ENCODE data around the gene ASIP. TPM values are rescaled to one million over a fixed set of nuclear protein-coding genes. Genes with fewer than 3 reads are reported as not detected.
"Not testable (repeated sequence)": the region's sequence is repeated elsewhere in the genome, so short reads cannot be mapped to it uniquely, and the experiment has no call there.

Gene ASIP
- total RNA-seq, 1 donor from 2014 or later = not detected

DNA sequence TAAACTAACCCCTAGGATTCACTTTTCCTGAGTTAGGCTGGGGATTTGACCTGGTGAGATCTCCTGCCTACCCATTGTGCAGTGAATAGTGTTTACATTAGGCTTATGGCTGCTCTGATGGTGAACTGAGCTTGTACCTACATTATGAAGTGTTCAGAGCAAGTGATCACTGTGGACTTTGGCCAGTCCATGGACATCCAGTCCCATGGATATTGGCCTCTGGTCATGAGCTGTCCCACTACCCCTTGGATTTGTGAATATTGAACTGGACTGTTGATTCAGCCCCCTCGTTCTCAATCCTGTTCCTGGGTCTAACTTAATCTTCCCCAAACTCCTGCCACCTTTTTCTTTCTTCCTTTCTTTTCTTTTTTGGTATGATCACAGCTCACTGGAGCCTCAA is 13.8 kb downstream of the ASIP start:
- no peaks in the 10 kb centered on the region for H3K9me3 Mint-ChIP-seq
- POLR2A ChIA-PET = no interaction called here

DNA sequence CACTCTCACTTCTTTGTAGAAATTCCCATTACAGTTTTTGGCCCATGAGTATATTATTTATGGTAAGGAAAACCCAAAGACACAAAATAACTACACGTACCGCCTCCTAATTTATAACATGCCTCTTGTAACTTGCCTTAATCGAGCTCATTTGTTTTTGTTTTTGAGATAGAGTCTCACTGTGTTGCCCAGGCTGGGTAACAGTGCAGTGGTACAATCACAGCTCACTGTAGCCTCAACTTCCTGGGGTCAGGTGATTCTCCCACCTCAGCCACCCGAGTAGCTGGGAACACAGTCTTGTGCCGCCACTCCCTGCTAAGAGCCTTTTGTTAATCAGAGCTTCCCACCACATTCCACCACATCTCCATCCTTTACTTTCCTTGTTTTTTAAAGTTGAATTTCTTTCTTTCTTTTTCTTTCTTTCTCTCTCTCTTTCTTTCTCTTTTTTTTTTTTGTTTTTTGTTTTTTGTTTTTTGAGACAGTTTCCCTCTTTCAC is 15.5 kb downstream of the ASIP start:
- ChIA-PET POLR2A (no interaction called here), CTCF (interaction anchor here (0.8 to 1.0 kb wide), 2 partner anchors 513 to 580 kb away, joined by 3 read pairs; no protein-coding TSS in a partner anchor)
- TF ChIP-seq, protein P1, sequence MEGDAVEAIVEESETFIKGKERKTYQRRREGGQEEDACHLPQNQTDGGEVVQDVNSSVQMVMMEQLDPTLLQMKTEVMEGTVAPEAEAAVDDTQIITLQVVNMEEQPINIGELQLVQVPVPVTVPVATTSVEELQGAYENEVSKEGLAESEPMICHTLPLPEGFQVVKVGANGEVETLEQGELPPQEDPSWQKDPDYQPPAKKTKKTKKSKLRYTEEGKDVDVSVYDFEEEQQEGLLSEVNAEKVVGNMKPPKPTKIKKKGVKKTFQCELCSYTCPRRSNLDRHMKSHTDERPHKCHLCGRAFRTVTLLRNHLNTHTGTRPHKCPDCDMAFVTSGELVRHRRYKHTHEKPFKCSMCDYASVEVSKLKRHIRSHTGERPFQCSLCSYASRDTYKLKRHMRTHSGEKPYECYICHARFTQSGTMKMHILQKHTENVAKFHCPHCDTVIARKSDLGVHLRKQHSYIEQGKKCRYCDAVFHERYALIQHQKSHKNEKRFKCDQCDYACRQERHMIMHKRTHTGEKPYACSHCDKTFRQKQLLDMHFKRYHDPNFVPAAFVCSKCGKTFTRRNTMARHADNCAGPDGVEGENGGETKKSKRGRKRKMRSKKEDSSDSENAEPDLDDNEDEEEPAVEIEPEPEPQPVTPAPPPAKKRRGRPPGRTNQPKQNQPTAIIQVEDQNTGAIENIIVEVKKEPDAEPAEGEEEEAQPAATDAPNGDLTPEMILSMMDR (IDR thresholded peaks at IDR 0.05) = no peak
- Mint-ChIP-seq H3K27ac (no peak overlapping the region), H3K4me1 (no peaks in the 10 kb centered on the region), H3K9me3 (no peaks in the 10 kb centered on the region), H3K27me3 (no peaks in the 10 kb centered on the region), H3K4me3 (no peak overlapping the region), H3K36me3 (ENCODE audit: low read depth) (no peaks in the 10 kb centered on the region)
- ATAC-seq (ENCODE audit: low read depth) = no peak
- intact Hi-C loops (cut with micrococcal nuclease) = no loop called here
- DNase-seq = no peak

More for the DNA sequence above, 13.8 kb downstream of the ASIP start:
- H3K4me1 Mint-ChIP-seq = no peaks in the 10 kb centered on the region
- TF ChIP-seq, protein P1 (IDR thresholded peaks at IDR 0.05) = no peak
- ATAC-seq (ENCODE audit: low read depth) (no peak), DNase-seq (no peak)
- CTCF ChIA-PET = no interaction called here
- no peaks in the 10 kb centered on the region for H3K36me3 Mint-ChIP-seq (ENCODE audit: low read depth)
- no peaks in the 10 kb centered on the region for H3K27me3 Mint-ChIP-seq
- no peak overlapping the region for H3K27ac Mint-ChIP-seq
- intact Hi-C loops (cut with micrococcal nuclease) = no loop called here
- H3K4me3 Mint-ChIP-seq = no peak overlapping the region

DNA sequence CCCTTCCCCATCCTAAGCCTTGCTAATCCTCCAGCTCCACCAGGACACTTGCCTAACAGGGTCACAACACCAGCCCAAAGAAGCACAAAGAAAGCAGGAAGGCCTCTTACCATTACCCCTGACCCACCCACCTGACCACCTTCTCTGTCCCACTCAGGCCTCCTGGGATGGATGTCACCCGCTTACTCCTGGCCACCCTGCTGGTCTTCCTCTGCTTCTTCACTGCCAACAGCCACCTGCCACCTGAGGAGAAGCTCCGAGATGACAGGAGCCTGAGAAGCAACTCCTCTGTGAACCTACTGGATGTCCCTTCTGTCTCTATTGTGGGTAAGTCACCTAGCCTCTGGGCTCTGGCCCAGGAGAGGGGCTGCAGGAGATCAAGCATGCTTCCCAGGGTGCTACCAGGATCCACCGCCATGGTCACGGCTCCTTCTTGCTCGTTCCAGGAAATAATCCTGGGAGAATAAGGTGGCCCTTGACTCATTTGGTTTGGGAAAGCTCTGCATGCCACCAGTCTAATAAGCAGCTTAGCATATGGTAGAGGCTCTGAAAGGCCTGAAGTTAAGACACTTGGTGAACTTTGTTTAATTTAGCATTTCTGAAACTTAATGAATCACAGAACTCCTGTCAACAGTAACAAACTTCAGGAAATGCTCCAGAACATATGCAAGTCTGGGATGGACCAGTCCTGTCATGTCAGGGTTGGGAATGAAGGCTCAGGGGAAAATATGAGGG is 19.2 kb downstream of the ASIP start:
- no peak for ATAC-seq (ENCODE audit: low read depth)
- Mint-ChIP-seq H3K27me3 (no peaks in the 10 kb centered on the region), H3K4me1 (peaks cover 3% of the 10 kb centered on the region), H3K36me3 (ENCODE audit: low read depth) (no peaks in the 10 kb centered on the region), H3K9me3 (no peaks in the 10 kb centered on the region), H3K27ac (no peak overlapping the region), H3K4me3 (no peak overlapping the region)
- ChIA-PET POLR2A (no interaction called here), CTCF (no interaction called here)
- TF ChIP-seq, protein P1 (IDR thresholded peaks at IDR 0.05) = no peak
- intact Hi-C loops (cut with micrococcal nuclease) = no loop called here
- no peak for DNase-seq

DNA sequence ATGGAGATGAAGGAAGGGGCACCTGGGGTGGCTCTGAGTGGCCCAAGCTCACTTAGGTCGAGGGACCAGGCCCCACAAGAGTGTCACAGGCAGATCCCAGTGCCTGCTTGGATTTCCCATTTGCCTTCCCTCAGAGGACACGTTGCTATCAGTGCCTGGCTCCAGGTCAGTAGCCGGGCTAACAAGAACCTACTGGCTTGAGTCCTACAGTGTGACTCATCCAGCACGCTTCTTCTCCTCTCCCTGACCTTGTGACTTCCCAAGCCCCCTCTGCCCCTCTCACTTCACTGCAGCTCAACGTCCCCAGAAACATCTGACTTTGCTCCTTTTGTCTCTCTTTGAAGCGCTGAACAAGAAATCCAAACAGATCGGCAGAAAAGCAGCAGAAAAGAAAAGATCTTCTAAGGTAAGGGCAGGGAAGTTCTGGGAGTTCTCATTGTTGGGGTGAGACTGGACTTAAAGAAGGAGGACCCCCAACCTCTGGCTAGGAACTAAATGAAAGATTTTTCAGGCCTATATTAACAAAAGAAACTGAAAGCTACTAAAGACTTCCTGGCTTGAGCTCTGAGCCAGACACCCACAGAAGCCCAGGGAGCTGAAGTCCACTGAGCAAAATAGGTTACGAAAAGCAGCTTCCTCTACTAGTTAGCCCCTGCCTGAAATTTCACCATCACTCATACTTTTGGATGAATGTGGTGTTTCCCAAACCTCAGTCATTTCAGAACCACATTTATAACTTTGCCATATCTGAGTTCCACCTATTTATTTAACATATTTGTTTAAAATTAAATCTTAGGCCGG is 21.5 kb downstream of the ASIP start:
- H3K4me3 Mint-ChIP-seq = no peak overlapping the region
- no peak for DNase-seq
- TF ChIP-seq, protein P1 (IDR thresholded peaks at IDR 0.05) = no peak
- no peak for ATAC-seq (ENCODE audit: low read depth)
- H3K36me3 Mint-ChIP-seq (ENCODE audit: low read depth) = no peaks in the 10 kb centered on the region
- H3K27ac Mint-ChIP-seq = no peak overlapping the region
- CTCF ChIA-PET = interaction anchor here (0.6 kb wide), 1 partner anchor 24 kb away, joined by 3 read pairs; no protein-coding TSS in a partner anchor
- intact Hi-C loops (cut with micrococcal nuclease) = no loop called here
- POLR2A ChIA-PET = no interaction called here
- no peaks in the 10 kb centered on the region for H3K9me3 Mint-ChIP-seq
- no peaks in the 10 kb centered on the region for H3K27me3 Mint-ChIP-seq
- H3K4me1 Mint-ChIP-seq = peaks cover 3% of the 10 kb centered on the region

DNA sequence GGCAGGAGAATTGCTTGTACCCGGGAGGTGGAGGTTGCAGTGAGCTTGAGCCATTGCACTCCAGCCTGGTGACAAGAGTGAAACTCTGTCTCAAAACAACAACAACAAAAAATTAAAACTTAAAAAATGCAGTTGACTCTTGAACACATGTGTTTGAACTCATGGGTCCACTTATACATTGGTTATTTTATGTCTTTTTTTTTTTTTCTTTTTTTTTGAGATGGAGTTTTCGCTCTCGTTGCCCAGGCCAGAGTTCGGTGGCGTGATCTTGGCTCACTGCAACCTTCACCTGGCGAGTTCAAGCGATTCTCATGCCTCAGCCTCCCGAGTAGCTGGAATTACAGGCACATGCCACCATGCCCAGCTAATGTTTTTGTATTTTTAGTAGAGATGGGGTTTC is 22.2 kb downstream of the ASIP start:
- H3K4me3 Mint-ChIP-seq; H3K27ac Mint-ChIP-seq; H3K36me3 Mint-ChIP-seq (ENCODE audit: low read depth); H3K27me3 Mint-ChIP-seq; intact Hi-C loops (cut with micrococcal nuclease); CTCF ChIA-PET; H3K9me3 Mint-ChIP-seq; H3K4me1 Mint-ChIP-seq; DNase-seq; POLR2A ChIA-PET; ATAC-seq (ENCODE audit: low read depth): not testable (repeated sequence)
